Measurements from ENCODE around the gene AHI1.

- TF ChIP-seq CTCF (IDR thresholded peaks at IDR 0.05) (no peak), EZH2 (IDR thresholded peaks at IDR 0.05; ENCODE audit: borderline replicate concordance, insufficient read depth, low read depth, low read length, poor library complexity, severe bottlenecking) (no peak)
These were observed 167.4 kb downstream of the AHI1 start for GRCh38 chr6:135329851-135330803.

Measured in B cell (primary cell).